ENCODE results near the gene NF2.

GRCh38 chr22:29581799-29582198 lies 21.6 kb upstream of the NF2 start:
- TF ChIP-seq CTCF (IDR thresholded peaks at IDR 0.05), result no peak
- no peak for TF ChIP-seq POLR2A (IDR thresholded peaks at IDR 0.05)

Data from ovary (tissue), 3 donors.